ENCODE data around the gene KPTN. TPM values are rescaled to one million over a fixed set of nuclear protein-coding genes. Genes with fewer than 3 reads are reported as not detected.

The KPTN gene
- total RNA-seq, 1 experiment from 2014 or later = 19.7 TPM

- peaks cover 39% of the 10 kb centered on the region for H3K36me3 Mint-ChIP-seq (ENCODE audit: insufficient read depth, unreplicated experiment)
- Histone ChIP-seq H3K4me3 (ENCODE audit: low read depth, low read length) (no peak overlapping the region), H3K36me3 (ENCODE audit: control insufficient read depth, insufficient read depth, low read length) (0 out of 2 replicates have a peak, but pooled peaks cover 1% of the 10 kb centered on the region), H3K9me3 (no peaks in the 10 kb centered on the region), H3K4me1 (no peaks in the 10 kb centered on the region), H3K27me3 (replicated peaks; ENCODE audit: control insufficient read depth, insufficient read depth, low read length) (no peaks in the 10 kb centered on the region)
- no peak for TF ChIP-seq CTCF (IDR thresholded peaks at IDR 0.05; ENCODE audit: insufficient read depth in 1 of 2, low read depth in 1 of 2, low read length in 1 of 2, severe bottlenecking in 1 of 2, unreplicated experiment in 1 of 2)
- no peak for DNase-seq
- BruUV-seq (replicated peaks) = no TSS peak
- H3K27me3 Mint-ChIP-seq (ENCODE audit: insufficient read depth, unreplicated experiment) = no peaks in the 10 kb centered on the region
- H3K9me3 Mint-ChIP-seq (ENCODE audit: unreplicated experiment) = no peaks in the 10 kb centered on the region
- H3K4me1 Mint-ChIP-seq (ENCODE audit: low read depth, unreplicated experiment) = no peaks in the 10 kb centered on the region
- peak overlapping the region; percentile 91 for H3K4me3 Mint-ChIP-seq (ENCODE audit: unreplicated experiment)
- intact Hi-C loops (cut with micrococcal nuclease; ENCODE audit: unreplicated experiment) = no loop called here
- H3K27ac Mint-ChIP-seq (ENCODE audit: unreplicated experiment) = peak overlapping the region; percentile 99
- ChIA-PET CTCF (interaction anchor here (1.7 kb wide), 1 partner anchor 49 kb away, joined by 5 read pairs; no protein-coding TSS in a partner anchor), POLR2A (interaction anchor here (0.6 kb wide), 1 partner anchor 238 kb away, joined by 5 read pairs; no protein-coding TSS in a partner anchor)
Measured at GRCh38 chr19:47485210-47485609, 1.2 kb upstream of the KPTN start.

GRCh38 chr19:47483200-47483599 lies 819 bp downstream of the KPTN start:
- Mint-ChIP-seq H3K27ac (ENCODE audit: unreplicated experiment) (peak overlapping the region; percentile 99), H3K27me3 (ENCODE audit: insufficient read depth, unreplicated experiment) (no peaks in the 10 kb centered on the region), H3K4me3 (ENCODE audit: unreplicated experiment) (peak overlapping the region; percentile 91), H3K9me3 (ENCODE audit: unreplicated experiment) (no peaks in the 10 kb centered on the region), H3K4me1 (ENCODE audit: low read depth, unreplicated experiment) (no peaks in the 10 kb centered on the region), H3K36me3 (ENCODE audit: insufficient read depth, unreplicated experiment) (peaks cover 31% of the 10 kb centered on the region)
- no peak for TF ChIP-seq CTCF (IDR thresholded peaks at IDR 0.05; ENCODE audit: insufficient read depth in 1 of 2, low read depth in 1 of 2, low read length in 1 of 2, severe bottlenecking in 1 of 2, unreplicated experiment in 1 of 2)
- ChIA-PET CTCF (interaction anchor here (0.7 to 2.0 kb wide), 6 partner anchors 32 to 230 kb away, joined by 3 to 41 read pairs (median 8); partner anchors contain the start of genes EHD2 and NAPA), POLR2A (interaction anchor here (0.6 to 1.5 kb wide), 3 partner anchors 32 to 224 kb away, joined by 3 to 6 read pairs (median 4); no protein-coding TSS in a partner anchor)
- DNase-seq = no peak
- H3K9me3 ChIP-seq = no peaks in the 10 kb centered on the region
- no peaks in the 10 kb centered on the region for H3K36me3 ChIP-seq (ENCODE audit: control insufficient read depth, insufficient read depth, low read length)
- BruUV-seq (replicated peaks) = no TSS peak
- no peaks in the 10 kb centered on the region for H3K27me3 ChIP-seq (replicated peaks; ENCODE audit: control insufficient read depth, insufficient read depth, low read length)
- no peaks in the 10 kb centered on the region for H3K4me1 ChIP-seq
- intact Hi-C loops (cut with micrococcal nuclease; ENCODE audit: unreplicated experiment) = no loop called here
- H3K4me3 ChIP-seq (ENCODE audit: low read depth, low read length) = peak overlapping the region; percentile 95

- no TSS peak for BruUV-seq (replicated peaks)
- no peak for DNase-seq
- POLR2A ChIA-PET = no interaction called here
- peaks cover 26% of the 10 kb centered on the region for H3K36me3 Mint-ChIP-seq (ENCODE audit: insufficient read depth, unreplicated experiment)
- H3K4me1 ChIP-seq = no peaks in the 10 kb centered on the region
- no peaks in the 10 kb centered on the region for H3K9me3 Mint-ChIP-seq (ENCODE audit: unreplicated experiment)
- CTCF ChIA-PET = no interaction called here
- H3K4me3 Mint-ChIP-seq (ENCODE audit: unreplicated experiment) = no peak overlapping the region
- no peaks in the 10 kb centered on the region for H3K9me3 ChIP-seq
- H3K4me1 Mint-ChIP-seq (ENCODE audit: low read depth, unreplicated experiment) = no peaks in the 10 kb centered on the region
- no peaks in the 10 kb centered on the region for H3K27me3 Mint-ChIP-seq (ENCODE audit: insufficient read depth, unreplicated experiment)
- no peaks in the 10 kb centered on the region for H3K27me3 ChIP-seq (replicated peaks; ENCODE audit: control insufficient read depth, insufficient read depth, low read length)
- H3K4me3 ChIP-seq (ENCODE audit: low read depth, low read length) = no peak overlapping the region
- no peak overlapping the region for H3K27ac Mint-ChIP-seq (ENCODE audit: unreplicated experiment)
- no peak for TF ChIP-seq CTCF (IDR thresholded peaks at IDR 0.05; ENCODE audit: insufficient read depth in 1 of 2, low read depth in 1 of 2, low read length in 1 of 2, severe bottlenecking in 1 of 2, unreplicated experiment in 1 of 2)
- intact Hi-C loops (cut with micrococcal nuclease; ENCODE audit: unreplicated experiment) = no loop called here
- no peaks in the 10 kb centered on the region for H3K36me3 ChIP-seq (ENCODE audit: control insufficient read depth, insufficient read depth, low read length)
Measured at GRCh38 chr19:47481460-47482052, 2.5 kb downstream of the KPTN start.
